ENCODE data around the gene SLC12A4.

Gene SLC12A4

GRCh38 chr16:67977469-67978227 lies 9.2 kb upstream of the SLC12A4 start:
- TF ChIP-seq CTCF (IDR thresholded peaks at IDR 0.05): no peak

GRCh38 chr16:67977005-67977404 lies 8.6 kb upstream of the SLC12A4 start:
- TF ChIP-seq CTCF (IDR thresholded peaks at IDR 0.05): no peak

- TF ChIP-seq CTCF (IDR thresholded peaks at IDR 0.05): no peak
These were observed 7.8 kb upstream of the SLC12A4 start for GRCh38 chr16:67976205-67976604.

- TF ChIP-seq CTCF (IDR thresholded peaks at IDR 0.05): no peak
These were observed 7.1 kb upstream of the SLC12A4 start for GRCh38 chr16:67975321-67976105.

- TF ChIP-seq CTCF (IDR thresholded peaks at IDR 0.05): no peak
These were observed 2.7 kb upstream of the SLC12A4 start for GRCh38 chr16:67971111-67971510.

GRCh38 chr16:67969254-67970039 lies 1.0 kb upstream of the SLC12A4 start:
- no peak for TF ChIP-seq CTCF (IDR thresholded peaks at IDR 0.05)

GRCh38 chr16:67967958-67968399 lies 458 bp downstream of the SLC12A4 start:
- no peak for TF ChIP-seq CTCF (IDR thresholded peaks at IDR 0.05)
